K562 (cell line): Measurements from ENCODE around the gene NIPBL. TPM values are rescaled to one million over a fixed set of nuclear protein-coding genes. Genes with fewer than 3 reads are reported as not detected.

ENCODE experiments used
- MTA1 ChIP-seq: fragments of 450-650 bp; IDR thresholded peaks from 2 replicates; pipeline ENCODE4 v1.6.1; 2017; ENCODE audit warnings: borderline replicate concordance
- RFX5 ChIP-seq: IDR thresholded peaks from 2 replicates; pipeline ENCODE4 v1.6.1; 2011; ENCODE audit warnings: low read depth, mild to moderate bottlenecking, improper control_type of control experiment, low read length
- SETDB1 ChIP-seq: IDR thresholded peaks from one replicate; pipeline ENCODE4 v1.6.1; 2012; ENCODE audit warnings: low read length, control low read depth, inconsistent platforms
- ZFX ChIP-seq: sonication (generic); formaldehyde crosslinking; IDR thresholded peaks from 2 replicates; pipeline ENCODE4 v1.8.0; 2022; ENCODE audit warnings: mild to moderate bottlenecking, missing genetic modification reagents, moderate library complexity
- ZNF695 ChIP-seq: fragments of 450-650 bp; formaldehyde crosslinking; IDR thresholded peaks from 2 replicates; pipeline ENCODE4 v1.4.0; 2020; ENCODE audit warnings: mild to moderate bottlenecking, moderate library complexity
- polyA plus RNA-seq, 8 experiments: library from polyadenylated mRNA; depleted of rRNA in 4 of 8; stranded (reverse) in 5 of 8; unstranded in 3 of 8; fragments of >200 nt; fragmentation: Nextera tagmentation in 2 of 8; fragmentation: Illumina TruSeq in 1 of 8; extraction: Ambion mirVana in 2 of 8; extraction: Trizol in 1 of 8; gene quantifications; 2 replicates each; pipeline versions ENCODE4 v1.2.1 to v1.2.3, GENCODE V29; 2011 to 2014; ENCODE audit warnings: inconsistent platforms in 1 of 8, missing spikeins in 1 of 8
- total RNA-seq, 7 experiments: library from RNA; depleted of rRNA in 6 of 7; stranded (reverse); fragments of >200 nt in 6 of 7; fragmentation: Illumina TruSeq in 2 of 7; extraction: Trizol in 2 of 7; gene quantifications; 2 replicates each; pipeline versions ENCODE4 v1.2.1 to v1.2.3, GENCODE V29; 2011 to 2021; ENCODE audit warnings: low replicate concordance in 1 of 7
- TF ChIP-seq, protein P1 (sequence below): IDR thresholded peaks from 3 replicates; pipeline ENCODE4 v1.6.1; 2011; ENCODE audit warnings: borderline replicate concordance, mild to moderate bottlenecking, moderate library complexity; ENCODE audit not compliant: insufficient read length; ENCODE audit errors: extremely low read depth
- TF ChIP-seq, protein P2 (sequence below): sonication (generic); formaldehyde crosslinking; IDR thresholded peaks from 2 replicates; pipeline ENCODE4 v1.8.1; 2023; ENCODE audit warnings: missing genetic modification reagents, mild to moderate bottlenecking, borderline replicate concordance
- TF ChIP-seq, protein P3 (sequence below): fragments of 250-450 bp; sonication (Bioruptor Pico); IDR thresholded peaks from 2 replicates; pipeline ENCODE4 v1.4.0; 2020; ENCODE audit warnings: mild to moderate bottlenecking, moderate library complexity

The NIPBL gene
- total and polyA plus RNA-seq, 9 of the 15 experiments (the other 6 are each of a cell fraction or from before 2014, with no cell fraction given): 12.9 to 56.7 (median 38.9) TPM

DNA sequence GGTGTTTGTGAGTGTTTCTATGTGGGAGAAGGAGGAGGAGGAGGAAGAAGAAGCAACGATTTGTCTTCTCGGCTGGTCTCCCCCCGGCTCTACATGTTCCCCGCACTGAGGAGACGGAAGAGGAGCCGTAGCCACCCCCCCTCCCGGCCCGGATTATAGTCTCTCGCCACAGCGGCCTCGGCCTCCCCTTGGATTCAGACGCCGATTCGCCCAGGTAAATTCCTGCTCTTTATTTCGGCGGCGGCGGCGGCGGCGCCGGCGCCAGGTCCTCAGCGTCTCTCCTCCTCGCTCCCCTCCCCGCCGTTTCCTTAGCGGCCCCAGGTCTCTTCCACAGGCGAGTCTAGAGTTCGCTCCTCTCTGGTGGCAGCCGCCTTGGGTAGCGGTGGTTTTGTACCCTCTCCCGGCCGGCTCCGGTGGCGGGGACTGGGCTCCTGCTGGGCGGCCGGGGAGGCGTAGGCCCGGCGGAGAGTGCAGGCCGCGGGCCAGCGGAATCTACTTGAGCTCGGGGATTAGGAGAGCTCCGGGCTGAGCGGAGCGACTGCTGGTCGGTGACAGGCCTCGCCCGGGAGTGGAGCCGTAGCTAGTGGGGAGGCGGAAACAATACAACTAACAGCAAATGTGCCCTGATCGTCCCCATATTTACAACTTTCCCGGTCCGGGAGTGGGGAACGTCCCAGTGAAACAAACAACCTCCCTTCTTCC is 547 bp downstream of the NIPBL start (continued):
- TF ChIP-seq, protein P1, sequence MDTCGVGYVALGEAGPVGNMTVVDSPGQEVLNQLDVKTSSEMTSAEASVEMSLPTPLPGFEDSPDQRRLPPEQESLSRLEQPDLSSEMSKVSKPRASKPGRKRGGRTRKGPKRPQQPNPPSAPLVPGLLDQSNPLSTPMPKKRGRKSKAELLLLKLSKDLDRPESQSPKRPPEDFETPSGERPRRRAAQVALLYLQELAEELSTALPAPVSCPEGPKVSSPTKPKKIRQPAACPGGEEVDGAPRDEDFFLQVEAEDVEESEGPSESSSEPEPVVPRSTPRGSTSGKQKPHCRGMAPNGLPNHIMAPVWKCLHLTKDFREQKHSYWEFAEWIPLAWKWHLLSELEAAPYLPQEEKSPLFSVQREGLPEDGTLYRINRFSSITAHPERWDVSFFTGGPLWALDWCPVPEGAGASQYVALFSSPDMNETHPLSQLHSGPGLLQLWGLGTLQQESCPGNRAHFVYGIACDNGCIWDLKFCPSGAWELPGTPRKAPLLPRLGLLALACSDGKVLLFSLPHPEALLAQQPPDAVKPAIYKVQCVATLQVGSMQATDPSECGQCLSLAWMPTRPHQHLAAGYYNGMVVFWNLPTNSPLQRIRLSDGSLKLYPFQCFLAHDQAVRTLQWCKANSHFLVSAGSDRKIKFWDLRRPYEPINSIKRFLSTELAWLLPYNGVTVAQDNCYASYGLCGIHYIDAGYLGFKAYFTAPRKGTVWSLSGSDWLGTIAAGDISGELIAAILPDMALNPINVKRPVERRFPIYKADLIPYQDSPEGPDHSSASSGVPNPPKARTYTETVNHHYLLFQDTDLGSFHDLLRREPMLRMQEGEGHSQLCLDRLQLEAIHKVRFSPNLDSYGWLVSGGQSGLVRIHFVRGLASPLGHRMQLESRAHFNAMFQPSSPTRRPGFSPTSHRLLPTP: no peak
- TF ChIP-seq MTA1 (no peak), SETDB1 (no peak), ZNF695 (no peak), RFX5 (no peak), ZFX (CRISPR knock-in tag) (peak; percentile 100)
- TF ChIP-seq, protein P2, sequence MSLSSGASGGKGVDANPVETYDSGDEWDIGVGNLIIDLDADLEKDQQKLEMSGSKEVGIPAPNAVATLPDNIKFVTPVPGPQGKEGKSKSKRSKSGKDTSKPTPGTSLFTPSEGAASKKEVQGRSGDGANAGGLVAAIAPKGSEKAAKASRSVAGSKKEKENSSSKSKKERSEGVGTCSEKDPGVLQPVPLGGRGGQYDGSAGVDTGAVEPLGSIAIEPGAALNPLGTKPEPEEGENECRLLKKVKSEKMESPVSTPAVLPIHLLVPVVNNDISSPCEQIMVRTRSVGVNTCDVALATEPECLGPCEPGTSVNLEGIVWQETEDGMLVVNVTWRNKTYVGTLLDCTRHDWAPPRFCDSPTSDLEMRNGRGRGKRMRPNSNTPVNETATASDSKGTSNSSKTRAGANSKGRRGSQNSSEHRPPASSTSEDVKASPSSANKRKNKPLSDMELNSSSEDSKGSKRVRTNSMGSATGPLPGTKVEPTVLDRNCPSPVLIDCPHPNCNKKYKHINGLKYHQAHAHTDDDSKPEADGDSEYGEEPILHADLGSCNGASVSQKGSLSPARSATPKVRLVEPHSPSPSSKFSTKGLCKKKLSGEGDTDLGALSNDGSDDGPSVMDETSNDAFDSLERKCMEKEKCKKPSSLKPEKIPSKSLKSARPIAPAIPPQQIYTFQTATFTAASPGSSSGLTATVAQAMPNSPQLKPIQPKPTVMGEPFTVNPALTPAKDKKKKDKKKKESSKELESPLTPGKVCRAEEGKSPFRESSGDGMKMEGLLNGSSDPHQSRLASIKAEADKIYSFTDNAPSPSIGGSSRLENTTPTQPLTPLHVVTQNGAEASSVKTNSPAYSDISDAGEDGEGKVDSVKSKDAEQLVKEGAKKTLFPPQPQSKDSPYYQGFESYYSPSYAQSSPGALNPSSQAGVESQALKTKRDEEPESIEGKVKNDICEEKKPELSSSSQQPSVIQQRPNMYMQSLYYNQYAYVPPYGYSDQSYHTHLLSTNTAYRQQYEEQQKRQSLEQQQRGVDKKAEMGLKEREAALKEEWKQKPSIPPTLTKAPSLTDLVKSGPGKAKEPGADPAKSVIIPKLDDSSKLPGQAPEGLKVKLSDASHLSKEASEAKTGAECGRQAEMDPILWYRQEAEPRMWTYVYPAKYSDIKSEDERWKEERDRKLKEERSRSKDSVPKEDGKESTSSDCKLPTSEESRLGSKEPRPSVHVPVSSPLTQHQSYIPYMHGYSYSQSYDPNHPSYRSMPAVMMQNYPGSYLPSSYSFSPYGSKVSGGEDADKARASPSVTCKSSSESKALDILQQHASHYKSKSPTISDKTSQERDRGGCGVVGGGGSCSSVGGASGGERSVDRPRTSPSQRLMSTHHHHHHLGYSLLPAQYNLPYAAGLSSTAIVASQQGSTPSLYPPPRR (CRISPR knock-in tag): no peak
- TF ChIP-seq, protein P3, sequence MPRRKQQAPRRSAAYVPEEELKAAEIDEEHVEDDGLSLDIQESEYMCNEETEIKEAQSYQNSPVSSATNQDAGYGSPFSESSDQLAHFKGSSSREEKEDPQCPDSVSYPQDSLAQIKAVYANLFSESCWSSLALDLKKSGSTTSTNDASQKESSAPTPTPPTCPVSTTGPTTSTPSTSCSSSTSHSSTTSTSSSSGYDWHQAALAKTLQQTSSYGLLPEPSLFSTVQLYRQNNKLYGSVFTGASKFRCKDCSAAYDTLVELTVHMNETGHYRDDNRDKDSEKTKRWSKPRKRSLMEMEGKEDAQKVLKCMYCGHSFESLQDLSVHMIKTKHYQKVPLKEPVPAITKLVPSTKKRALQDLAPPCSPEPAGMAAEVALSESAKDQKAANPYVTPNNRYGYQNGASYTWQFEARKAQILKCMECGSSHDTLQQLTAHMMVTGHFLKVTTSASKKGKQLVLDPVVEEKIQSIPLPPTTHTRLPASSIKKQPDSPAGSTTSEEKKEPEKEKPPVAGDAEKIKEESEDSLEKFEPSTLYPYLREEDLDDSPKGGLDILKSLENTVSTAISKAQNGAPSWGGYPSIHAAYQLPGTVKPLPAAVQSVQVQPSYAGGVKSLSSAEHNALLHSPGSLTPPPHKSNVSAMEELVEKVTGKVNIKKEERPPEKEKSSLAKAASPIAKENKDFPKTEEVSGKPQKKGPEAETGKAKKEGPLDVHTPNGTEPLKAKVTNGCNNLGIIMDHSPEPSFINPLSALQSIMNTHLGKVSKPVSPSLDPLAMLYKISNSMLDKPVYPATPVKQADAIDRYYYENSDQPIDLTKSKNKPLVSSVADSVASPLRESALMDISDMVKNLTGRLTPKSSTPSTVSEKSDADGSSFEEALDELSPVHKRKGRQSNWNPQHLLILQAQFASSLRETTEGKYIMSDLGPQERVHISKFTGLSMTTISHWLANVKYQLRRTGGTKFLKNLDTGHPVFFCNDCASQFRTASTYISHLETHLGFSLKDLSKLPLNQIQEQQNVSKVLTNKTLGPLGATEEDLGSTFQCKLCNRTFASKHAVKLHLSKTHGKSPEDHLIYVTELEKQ (CRISPR knock-in tag): no peak
